ENCODE results near the gene CLBA1.

Gene CLBA1

DNA sequence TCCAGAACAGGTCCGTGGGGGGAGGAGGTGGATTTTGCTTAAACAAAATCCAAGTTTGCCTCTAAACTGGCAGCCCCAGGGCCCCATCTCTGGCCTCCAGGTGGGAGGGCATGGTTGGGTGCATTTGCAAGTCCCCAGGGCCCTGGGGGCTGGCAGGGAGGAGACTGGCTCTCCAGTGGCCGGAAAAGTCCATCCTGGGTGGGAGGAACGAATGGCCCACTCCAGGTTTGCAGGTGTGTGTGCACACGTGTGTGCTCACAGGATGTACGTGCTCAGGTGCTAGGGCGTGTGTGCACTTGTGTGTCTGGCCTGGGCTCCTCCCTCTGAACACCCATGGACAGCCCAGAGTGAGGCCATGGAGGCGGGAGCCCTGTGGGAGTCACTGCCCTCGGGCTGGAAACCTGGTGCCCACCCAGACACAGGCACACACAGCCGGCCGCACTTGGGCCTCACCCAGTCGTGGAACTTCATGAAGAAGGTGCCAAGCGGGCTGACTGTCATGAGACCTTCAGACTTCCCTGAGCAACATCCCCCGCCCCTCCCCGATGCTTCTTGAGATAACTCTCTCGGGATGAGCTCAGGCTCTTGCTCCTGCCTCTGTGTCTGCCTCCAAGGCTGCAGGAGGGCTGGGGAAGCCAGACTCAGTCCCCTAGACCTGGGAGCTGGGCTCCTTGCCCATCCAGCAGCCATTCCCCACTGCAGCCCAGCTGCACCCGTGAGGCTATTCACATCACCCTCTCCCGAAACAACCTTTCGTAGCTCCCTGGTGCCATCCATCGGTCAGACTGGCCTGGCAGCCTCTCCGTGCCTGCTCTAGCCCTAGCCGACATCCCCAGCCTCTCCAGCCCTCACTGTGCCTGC, 16.8 kb upstream of the CLBA1 start:
- DNase-seq = no peak

DNA sequence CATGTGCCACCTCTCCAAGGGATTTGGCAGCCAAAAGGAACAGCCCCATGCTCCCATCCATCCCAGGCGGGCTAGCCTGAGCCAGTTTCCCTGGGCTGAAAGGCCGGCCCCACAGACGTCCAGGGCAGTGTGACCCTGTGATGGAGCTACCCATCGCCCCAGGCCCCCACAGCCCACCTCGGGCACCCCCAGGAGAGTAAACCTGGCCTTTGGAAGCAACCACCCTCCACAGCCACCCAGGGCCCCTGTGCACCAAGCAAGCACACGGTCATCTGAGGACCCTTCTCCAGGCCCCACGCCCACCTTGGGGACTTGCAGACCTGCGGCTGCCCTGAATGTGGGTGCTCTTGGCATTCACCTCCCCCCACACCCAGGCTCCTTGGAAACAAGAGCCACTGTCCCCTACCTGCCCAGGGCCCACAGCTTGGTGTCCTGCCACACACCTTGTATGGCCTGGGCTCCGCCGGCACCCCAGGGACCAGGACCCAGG, 15.8 kb upstream of the CLBA1 start:
- no peak for DNase-seq

DNA sequence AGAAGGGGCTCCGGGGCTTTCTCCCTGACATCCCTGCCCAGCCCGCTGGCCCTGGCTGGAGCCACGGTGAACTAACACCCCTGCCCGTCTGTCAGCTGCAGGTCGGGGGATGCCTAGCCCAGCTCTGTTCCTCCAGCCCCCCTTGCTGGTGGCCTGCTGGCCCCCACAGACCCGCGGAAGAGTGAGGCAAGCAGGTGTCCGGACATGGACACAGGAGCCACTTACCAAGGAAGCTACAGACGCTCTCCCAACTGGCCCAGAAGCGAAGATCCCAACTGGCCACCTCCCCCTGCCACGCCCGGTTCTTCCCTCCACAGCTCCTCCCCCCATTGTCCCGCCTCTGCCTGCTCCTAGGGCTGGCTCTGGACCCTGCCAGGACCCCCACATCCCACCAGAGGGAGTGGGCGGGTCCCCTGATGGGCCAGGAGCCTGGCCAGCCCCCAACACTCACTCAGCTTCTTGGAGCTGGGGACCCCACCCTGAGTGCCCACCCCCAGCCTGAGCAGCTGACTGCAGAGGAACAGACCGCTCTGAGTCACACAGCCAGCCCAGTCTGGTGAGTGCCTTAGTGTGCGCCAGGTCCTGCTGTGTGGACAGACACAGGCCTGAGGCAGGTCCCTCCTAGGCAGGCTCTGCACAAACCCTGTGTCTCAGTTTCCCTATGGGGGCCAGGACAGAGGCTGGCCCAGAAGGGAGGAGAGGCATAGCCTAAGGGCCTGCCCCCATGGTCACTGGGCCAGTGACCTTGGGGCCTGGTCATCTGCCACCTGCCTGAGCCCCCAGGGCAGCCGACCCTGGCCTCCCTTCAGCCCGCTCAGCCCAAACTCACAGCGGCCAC, 15.1 kb upstream of the CLBA1 start:
- no peak for DNase-seq

DNA sequence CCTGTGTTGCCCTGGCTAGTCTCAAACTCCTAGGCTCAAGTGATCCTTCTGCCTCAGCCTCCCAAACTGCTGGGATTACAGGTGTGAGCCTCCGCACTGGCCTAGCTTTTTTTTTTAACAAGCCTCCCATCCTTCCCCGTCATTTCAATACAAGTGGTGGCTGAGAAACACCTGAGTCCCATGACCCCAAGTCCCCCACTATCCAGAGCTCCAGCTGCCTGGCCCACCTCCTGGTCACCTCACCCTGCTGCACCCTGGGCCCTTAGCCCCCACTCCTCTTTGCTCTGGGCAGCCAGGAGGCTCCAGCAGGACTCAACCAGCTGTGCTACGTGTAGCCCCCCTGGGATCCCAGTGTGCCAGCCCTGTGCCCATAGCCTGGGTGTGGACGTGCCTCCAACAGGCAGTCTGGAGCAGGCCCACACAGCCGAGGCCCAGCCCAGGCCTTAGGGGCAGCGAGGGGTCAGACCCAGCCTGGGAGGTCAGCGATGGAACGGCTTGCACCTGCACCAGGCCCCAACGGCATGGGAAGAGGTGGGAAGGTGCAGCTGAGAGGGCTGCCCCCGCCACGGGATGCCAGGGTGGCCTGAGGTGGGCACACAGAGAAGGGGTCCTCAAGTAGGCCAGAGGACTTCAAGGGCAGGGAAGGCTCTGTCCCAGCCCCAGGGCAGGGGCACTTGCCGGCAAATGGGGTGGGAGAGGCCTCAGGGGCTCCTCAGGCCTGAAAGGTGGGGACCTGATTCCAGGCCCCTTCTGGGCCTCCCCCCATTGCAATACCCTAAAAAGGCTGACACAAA, 13.9 kb upstream of the CLBA1 start:
- no peak for DNase-seq

DNA sequence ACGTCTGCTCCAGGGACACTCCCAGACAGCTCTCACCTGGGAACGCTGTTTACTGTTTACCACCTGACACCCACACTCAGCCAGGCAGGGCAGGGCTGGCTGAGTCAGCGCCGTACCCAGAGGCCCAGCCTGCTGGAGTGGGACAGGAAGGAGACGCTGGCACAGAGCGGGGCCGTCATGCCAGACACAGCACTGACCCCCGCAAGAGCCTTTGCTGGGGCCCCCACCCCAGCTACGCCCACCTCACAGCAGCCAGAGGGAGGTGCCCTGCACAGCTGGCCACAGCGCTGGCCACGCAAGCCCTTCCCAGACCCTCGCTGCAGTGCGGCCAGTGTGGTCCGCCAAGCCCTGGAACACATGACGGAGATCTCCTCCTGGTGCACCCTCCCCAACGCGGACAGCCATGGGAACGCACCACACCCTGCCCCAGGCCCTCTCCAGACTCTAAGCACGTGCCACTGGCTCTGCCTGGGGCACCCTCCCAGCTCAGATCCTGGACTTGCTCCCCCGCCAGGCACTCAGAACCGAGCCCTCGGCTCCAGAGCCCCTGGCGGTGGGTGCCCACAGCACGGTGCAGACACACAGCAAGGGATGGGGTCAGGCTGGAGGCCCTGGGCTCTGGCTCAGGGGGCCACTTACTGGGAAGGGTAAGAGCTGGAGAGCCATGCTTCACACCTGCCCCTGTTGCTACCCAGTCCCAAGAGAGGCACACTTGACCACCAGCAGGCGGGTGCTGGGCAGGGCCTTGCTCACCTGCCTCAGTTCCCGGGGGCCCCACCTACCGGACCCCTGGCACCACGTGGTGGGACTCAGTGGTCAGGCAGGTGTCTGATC, 13.1 kb upstream of the CLBA1 start:
- no peak for DNase-seq

DNA sequence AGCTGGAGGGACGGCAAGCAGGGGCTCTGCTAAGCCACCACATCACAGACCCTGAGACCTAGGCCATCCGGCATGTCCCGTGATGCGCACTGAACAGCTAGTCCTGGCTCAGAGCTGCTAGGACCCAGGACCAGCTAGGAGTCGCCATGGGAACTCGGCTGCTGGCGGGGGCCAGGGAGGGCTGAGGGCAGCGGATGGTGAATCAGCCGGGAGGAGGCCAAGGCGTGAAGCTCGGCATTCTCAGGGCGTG, 12.5 kb upstream of the CLBA1 start:
- DNase-seq = no peak

DNA sequence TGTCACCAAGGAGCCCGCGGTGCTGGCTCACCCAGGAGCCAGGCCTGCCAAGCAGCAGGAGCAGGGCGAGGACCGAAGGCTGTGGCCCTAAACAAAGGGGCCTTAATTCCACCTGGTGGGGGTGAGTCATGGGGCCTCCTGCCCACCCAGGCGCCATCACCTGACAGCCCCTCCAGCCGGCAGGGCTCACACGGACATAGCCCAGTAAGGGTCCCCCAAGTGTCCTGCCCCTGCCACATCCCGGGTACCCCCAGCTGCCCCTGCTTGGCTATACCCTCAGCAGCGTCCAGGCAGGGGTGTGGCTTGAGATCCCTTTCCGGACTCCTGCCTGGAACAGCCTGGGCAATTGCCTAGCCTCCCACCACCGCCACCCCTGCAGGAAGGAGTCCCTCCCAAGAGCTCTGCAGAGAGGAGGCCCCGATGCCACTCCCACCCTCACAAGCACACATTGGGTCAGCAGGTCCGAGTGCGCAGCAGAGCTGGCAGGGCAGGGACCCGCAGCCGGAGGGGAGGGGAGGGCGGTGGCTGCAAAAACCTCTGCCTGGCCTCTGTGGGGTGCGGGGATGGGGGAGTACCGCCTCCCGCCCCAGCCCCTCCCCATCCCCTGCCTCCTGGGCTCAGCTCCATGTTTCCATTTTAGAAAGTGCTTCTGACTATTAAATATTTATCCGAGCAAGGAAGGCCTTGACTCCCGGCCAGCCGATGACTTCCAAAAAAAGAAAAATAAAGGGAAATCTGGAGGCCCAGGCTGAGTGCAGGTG, 12.0 kb upstream of the CLBA1 start:
- no peak for DNase-seq

DNA sequence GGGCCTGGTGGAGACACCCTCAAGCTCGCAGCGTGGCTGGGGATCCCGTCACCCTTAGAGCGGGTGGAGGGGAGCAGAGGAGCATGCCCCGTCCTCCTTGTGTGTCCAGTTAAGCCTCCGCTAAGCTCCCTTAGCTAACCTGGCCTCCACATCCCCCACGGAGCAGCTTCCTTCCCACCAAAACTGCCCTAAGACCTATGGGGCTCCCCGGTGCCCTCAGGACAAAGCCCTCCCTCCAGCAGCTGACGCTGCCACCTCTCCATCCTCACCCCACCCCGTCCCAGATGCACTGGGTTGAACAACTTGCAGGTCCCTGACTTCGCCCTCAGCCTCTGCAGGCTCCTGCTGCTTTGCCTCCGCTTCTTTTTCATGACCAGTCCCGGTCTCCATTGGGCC, 11.4 kb upstream of the CLBA1 start:
- DNase-seq = no peak

DNA sequence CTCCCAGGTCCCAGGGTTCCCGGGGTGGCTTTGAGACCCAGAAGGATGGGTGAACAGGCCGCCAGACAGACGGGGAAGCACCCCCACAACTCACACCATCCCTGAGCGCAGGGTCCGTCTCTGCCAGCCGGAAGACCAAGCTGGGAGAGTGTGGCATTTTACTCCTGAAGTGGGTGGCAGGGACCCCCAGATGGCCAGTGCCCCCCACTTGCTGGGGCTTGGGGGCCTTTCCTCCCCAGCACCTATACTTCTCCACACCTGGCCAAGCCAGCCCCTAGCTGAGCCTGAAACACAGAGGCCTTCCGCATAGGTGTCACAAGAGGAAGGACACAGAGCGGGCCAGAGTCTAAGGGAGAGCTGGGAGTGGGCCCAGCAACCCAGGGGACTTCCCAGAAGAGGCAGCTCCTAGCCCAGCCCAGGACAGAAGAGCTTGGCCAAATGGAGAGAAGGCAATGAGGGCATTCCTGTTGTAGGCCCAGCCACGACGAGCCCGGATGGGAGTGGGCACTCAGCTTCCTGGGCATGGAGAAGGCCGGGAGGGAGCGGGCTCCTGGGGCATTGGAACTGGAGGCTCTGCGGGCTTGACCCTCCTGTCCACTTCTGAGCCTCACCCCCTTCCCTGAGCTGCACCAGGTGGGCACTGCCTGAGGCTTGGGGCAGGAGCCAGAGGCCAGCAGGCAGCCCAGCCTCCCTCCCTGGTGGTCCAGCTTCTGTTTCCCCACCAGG, 10.8 kb upstream of the CLBA1 start:
- no peak for DNase-seq

DNA sequence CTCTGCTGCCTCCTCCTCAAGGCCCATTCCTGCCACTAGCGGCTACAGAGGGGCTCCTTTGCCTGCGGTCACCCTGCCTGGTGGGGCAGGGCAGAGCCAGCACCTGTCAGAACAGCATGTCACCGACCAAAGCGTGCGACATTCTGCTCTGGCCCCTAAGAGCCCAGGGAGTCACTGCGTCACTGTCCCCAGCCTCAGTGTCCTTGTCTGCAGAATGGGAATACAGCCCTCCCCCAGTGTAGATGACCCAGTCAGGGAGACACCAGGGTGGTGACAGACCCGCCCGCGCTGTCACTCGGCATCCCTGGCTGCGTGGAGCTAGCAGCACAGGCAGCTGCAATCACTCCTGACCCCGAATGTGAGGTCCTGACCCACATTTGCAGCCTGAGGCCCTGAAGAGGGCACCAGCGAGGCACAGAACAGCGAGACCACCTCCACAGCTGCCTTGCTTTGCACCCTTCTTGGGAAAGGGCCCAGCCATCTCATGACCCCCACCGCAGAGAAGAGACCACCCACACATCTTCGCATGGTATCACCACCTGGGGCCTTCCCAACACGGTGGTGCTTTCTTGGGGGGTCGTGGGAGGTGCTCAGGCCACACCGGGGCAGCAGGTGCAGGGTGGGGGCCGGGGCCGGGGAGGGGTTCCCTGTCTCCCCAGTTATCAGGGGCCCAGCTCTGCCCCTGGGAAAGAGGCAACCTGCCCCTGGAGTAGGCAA, 9.9 kb upstream of the CLBA1 start:
- DNase-seq = no peak

DNA sequence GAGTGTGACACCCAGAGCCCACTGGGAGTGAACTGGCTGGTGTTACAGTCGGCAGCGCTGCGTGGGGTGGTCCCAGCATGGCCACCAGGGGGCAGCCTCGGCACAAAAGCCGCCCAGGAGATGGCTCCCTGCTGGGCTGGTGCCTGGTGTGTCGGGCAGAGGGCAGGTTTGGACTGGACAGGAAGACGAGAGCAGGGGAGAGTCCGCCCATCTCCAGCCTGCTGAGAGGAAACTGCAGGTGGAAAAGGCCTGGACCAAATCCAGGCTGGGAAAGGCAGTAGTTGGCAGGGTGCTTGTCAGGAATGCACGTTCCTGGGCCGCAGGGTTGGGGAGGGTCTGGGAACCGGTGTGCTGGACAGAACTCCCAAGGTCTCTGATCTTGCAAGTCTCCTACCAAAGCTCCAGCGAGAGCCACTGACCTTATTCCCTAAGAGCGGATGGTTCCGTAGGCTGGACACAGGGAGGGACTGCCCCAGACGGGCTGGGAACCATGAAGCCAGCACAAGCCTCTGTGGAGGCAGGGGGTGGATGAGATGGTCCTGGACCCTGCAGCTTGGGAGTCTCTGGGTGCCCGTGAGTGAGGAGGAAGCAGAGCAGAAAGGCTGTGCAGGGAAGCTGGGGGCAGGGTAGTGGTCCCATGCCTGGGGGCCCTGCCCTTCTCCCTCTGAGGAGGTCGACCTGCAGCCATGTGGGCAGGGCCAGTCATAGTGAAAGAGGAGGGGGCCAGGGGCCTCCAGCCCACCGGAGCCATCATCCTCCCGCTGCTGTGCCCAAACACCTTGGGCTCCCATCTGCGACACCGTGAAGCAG, 9.2 kb upstream of the CLBA1 start:
- peak; percentile 84 for DNase-seq

DNA sequence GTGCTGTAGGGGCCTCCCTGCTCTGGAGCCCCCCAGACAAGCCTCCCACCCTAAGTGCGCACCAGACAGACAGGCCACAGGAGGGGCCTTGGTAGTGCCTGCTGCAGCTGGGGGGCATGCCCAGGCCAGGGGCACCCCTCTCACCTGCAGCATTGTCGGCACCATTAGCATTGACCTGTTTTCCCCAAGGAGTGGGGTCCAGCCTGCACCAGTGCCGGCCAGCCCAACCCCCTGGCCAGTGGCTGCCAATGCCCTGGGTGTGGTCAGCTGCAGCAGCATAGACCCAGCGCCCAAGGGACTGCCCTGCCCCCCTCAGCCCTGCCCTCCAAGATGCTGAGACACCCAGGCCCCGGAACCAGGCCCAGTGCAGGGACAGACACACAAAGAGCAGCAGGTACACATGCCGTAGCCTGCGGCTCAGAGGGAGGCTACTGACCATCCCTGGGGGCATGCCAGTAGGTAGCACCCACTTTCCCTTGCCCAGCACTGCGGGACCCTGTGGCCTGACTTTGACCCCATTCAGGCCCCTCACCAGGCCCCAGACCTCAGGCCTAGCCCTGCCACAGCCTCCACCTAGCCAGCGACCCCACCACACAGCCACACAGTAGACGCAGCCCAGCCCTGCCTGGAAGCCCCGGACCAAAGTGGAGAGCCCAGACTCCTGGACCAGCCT, 8.4 kb upstream of the CLBA1 start:
- DNase-seq = no peak

DNA sequence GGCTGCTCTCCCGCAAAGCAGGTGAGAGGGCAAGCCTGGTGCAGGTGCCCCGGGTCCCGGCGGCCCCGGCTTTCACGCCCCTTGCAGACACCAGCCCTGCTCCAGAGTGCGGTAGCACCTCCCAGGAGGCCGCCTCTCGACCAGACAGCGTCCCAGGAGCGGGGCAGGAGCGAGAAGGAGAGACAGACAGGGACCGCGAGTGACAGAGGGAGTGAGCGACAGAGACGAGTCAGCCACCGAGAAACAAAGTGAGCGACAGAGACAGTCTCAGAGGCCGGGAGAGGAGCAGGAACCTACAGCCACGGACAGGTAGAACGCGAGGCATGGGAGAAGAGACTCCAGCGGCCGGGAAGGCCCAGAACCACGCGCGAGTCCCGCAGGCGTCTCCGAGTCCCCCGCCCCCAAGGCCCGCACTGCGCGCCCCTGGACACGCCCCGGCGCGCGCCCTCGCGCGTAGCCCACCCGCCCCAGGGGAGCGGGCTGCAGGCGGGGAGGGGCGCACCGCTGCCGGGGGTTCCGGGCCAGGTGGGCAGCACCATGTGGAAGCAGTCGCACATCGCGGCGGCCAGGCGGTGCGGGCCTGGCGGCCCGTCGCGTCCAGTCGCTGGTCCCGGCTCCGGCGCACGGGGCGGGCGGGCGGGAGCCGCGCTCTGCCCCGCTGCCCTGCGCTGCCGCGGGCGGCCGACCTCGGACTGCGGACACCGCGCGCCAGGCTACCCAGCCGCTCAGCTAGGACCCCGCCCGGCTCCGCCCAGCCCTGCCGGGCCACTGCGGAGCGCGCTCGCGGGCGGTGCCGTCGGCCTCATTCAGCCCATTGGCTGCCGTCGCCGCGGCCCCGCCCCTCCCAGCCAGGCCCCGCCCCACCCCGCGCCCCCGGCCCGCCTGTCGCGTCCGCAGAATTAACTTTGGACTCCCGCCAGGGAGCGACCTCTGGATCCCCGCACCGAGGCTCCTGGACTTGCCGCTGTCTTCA, 7.6 kb upstream of the CLBA1 start, which contains the start of gene AHNAK2:
TSS of gene AHNAK2 (minus strand) at position 694 of the 973 bp plus-strand sequence. CDS start at position 557, 137 bp downstream.
- DNase-seq = peak; percentile 32

DNA sequence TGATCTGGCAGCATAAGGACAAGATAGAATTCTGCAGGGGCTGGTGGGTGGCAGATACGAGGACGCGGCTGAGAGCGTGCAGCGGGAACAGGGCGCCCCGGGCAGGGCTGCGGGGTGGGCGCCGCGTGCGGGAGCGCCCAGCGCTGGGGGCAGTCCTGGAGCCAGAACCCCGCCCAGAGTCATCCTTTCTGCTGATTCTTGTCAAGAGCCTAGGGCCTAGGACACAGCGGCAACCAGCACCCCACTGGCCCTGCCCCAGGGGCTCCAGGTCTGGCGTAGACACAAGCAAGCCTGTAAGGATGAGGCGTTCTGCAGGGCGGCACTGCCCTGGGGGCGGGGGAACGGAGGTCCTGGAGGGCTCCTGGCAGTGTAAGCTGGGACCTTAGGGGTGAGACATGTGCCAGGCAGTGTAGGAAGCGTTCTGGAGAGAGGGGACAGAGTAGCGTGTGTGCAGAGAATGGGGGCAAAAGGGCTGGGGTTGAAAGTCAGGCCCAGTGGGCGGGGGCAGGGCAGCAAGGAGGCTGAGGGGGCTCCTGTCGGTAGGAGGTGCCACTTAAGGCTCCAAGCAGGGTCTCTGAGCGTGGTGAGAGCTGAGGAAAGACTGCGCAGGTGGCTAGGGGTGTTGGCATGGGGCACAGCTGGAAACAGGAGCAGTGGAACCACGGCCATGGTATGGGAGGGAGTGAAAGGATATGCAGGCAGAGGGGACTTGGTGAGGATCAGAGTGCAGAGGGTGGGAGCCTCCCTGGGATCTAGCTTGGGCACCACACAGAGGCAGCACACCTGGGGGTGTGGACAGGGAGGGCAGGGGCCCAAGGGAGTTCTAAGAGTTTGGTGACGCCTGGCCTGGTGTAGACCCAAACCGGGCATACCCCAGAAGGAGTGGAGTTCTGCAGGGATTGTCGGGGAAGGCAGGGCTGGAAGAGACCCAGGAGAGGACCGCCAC, 6.6 kb upstream of the CLBA1 start:
- no peak for DNase-seq

DNA sequence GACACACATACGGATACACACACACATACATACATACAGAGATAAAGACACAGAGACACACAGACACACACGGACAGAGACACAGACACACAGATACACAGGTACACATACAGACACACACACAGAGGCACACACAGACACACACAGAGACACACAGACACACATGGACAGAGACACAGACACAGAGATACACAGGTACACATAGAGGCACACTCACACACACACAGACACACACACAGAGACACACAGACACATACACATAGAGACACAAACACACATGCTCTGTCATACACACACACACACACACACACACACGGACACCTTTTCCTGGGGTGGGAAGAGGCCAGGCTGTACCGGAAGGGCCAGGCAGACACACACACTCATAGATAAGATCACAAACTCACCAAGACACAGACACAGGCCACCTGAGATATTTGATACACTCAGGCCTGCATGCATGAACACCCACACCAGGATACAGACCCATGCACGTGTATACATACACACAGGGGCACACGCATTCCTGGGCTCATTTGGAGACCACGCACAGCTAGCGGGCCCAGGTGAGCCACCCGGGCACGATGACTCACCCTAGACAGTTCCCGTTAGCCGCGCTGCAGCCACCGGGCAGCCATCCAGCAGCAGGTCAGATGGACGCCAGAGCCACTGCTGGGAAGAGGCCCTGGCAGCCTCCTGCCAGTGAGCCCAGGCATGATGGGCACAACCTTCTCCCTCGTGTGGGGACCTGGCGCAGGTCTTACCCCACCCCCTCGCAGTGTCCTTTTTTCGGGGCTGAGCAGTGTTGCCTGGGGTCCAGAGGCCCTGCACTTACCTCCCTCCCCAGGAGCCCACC, 5.6 kb upstream of the CLBA1 start:
- no peak for DNase-seq

All from effector CD4-positive, alpha-beta T cell (primary cell).